ENCODE results near the gene CYTH2.

DNA sequence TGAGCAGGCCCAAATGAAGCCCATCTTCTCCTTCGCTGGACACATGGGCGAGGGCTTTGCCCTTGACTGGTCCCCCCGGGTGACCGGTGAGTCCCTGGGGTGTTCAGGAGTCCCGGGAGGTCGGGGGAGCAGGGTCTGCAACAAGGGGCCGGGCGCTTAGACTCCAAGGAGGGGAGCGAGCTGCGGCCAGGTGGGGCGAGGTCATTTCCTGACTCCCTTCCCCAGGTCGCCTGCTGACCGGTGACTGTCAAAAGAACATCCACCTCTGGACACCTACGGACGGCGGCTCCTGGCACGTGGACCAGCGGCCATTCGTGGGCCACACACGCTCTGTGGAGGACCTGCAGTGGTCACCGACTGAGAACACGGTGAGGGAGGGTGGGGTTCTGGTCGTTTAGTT is 18.7 kb upstream of the CYTH2 start:
- TF ChIP-seq, protein P1, sequence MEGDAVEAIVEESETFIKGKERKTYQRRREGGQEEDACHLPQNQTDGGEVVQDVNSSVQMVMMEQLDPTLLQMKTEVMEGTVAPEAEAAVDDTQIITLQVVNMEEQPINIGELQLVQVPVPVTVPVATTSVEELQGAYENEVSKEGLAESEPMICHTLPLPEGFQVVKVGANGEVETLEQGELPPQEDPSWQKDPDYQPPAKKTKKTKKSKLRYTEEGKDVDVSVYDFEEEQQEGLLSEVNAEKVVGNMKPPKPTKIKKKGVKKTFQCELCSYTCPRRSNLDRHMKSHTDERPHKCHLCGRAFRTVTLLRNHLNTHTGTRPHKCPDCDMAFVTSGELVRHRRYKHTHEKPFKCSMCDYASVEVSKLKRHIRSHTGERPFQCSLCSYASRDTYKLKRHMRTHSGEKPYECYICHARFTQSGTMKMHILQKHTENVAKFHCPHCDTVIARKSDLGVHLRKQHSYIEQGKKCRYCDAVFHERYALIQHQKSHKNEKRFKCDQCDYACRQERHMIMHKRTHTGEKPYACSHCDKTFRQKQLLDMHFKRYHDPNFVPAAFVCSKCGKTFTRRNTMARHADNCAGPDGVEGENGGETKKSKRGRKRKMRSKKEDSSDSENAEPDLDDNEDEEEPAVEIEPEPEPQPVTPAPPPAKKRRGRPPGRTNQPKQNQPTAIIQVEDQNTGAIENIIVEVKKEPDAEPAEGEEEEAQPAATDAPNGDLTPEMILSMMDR (IDR thresholded peaks at IDR 0.05; ENCODE audit: low read depth, low read length, poor library complexity, severe bottlenecking) = no peak
- no peak for TF ChIP-seq EZH2phosphoT487 (IDR thresholded peaks at IDR 0.05; ENCODE audit: borderline replicate concordance, low read length)

Data from DOHH2 (cell line).